Sigmoid colon (tissue), 3 donors: Measurements from ENCODE around the gene UVRAG.

ENCODE experiments used
- POLR2A ChIP-seq, 2 donors: fragments of 450-650 bp; IDR thresholded peaks; one replicate each; pipeline ENCODE4 v1.6.1; 2016; ENCODE audit warnings: antibody characterized with exemption in 2 of 2, mild to moderate bottlenecking in 2 of 2, moderate library complexity in 2 of 2
- TF ChIP-seq, protein P1 (sequence below), 4 experiments: fragments of 450-650 bp in 3 of 4; fragments of 200-600 bp in 1 of 4; IDR thresholded peaks; one replicate each; pipeline ENCODE4 v1.5.1; 2016 to 2019; ENCODE audit warnings: antibody characterized with exemption in 4 of 4, mild to moderate bottlenecking in 3 of 4, moderate library complexity in 2 of 4

DNA sequence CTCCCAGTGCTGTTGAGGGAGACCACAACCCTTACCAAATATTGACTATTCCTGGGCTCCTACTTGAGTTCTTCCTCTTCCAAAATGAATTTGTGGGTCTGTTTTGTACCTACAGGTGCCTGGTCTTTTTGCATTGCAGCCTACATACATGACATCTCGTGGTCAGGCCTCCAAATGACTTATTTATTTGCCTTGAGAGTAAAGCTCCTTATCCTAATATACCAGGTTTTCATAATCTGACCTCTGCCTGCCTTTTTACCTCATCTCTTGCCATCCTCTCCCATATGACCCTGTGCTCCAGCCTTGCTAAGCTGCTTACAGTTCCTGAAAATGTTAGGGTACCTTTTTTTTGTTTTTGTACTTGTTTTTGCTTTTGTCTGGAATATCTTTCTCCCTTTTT lies 130.4 kb downstream of the UVRAG start:
- no peak for TF ChIP-seq POLR2A (IDR thresholded peaks at IDR 0.05)
- TF ChIP-seq, protein P1, sequence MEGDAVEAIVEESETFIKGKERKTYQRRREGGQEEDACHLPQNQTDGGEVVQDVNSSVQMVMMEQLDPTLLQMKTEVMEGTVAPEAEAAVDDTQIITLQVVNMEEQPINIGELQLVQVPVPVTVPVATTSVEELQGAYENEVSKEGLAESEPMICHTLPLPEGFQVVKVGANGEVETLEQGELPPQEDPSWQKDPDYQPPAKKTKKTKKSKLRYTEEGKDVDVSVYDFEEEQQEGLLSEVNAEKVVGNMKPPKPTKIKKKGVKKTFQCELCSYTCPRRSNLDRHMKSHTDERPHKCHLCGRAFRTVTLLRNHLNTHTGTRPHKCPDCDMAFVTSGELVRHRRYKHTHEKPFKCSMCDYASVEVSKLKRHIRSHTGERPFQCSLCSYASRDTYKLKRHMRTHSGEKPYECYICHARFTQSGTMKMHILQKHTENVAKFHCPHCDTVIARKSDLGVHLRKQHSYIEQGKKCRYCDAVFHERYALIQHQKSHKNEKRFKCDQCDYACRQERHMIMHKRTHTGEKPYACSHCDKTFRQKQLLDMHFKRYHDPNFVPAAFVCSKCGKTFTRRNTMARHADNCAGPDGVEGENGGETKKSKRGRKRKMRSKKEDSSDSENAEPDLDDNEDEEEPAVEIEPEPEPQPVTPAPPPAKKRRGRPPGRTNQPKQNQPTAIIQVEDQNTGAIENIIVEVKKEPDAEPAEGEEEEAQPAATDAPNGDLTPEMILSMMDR (IDR thresholded peaks at IDR 0.05), result no peak
